ENCODE results near the gene IP6K2. TPM values are rescaled to one million over a fixed set of nuclear protein-coding genes. Genes with fewer than 3 reads are reported as not detected.
A peak's percentile ranks its signal among the peaks of the same experiment; 100 is the strongest.

IP6K2 gene
- total and polyA plus RNA-seq, 2 of the 8 experiments (the other 6 are each of a cell fraction or from before 2014, with no cell fraction given), result 95.8 to 144 TPM

DNA sequence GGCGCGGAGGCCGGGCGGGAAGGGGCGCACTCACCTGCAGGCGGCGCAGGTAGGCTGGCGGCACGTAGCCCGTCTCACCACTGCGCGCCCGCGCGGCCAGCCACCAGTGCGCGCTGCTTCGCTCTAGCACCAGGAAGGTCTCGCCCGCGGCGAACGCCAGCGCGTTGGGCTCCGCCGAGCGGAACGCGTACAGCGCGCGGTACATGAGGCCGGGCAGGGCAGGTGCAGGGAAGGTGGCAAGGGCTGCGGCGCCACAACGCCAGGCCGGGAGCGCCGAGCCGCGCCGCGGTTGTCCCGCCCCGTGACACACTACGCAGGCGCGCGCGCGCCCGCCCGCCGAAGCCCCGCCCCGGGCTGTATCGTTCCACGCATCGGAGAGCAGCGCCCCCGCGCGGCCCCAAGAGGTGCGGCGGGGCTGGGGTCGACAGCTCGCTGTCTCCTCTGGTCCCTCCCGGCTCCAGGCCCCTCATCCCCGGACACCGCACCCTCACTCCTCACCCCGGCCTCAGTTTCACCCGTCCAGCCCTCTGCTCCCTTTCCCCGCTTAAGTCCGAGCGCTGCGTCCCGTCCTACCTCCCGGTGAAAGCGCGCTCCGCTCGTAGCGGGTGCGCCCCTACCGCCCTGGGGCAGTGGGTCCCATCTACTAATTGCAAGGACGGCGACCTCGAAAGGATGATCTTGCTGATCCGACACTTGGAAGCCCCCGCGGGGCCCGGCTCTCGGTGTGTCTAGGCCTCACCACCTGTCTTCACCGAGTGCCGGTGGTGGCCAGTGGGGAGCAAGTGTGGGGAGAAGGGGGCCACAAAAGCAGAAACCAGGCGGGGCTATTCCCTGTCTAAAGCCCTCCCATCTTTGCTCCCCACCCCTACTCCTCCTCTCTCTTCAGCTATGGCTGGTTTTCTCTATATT lies 31.2 kb downstream of the IP6K2 start, which contains the start of gene NCKIPSD (continued):
- peak in 2 of 3 experiments; percentile 77 to 90; a peak in 3 of 4 replicates for TF ChIP-seq CTCF (IDR thresholded peaks at IDR 0.05; ENCODE audit: control extremely low read depth in 1 of 3, insufficient read depth in 1 of 3, low read depth in 1 of 3, low read length in 3 of 3)
- no peak for TF ChIP-seq ZNF274 (IDR thresholded peaks at IDR 0.05; ENCODE audit: borderline replicate concordance, extremely low read depth, low read length)
- TF ChIP-seq NRF1 (IDR thresholded peaks at IDR 0.05; ENCODE audit: low read depth, low read length), result peak; percentile 60
- TF ChIP-seq, protein P1, sequence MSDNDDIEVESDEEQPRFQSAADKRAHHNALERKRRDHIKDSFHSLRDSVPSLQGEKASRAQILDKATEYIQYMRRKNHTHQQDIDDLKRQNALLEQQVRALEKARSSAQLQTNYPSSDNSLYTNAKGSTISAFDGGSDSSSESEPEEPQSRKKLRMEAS (IDR thresholded peaks at IDR 0.05), result peak; percentile 68; the same call in 1 of the 2 replicates
- no peak for TF ChIP-seq JUND (IDR thresholded peaks at IDR 0.05; ENCODE audit: low read length)
- TF ChIP-seq POLR2A (IDR thresholded peaks at IDR 0.05; ENCODE audit: control extremely low read depth in 1 of 2, low read depth in 2 of 2, low read length in 2 of 2), result peak in 1 of 2 experiments; percentile 86; a peak in 2 of 3 replicates
- TF ChIP-seq RFX5 (IDR thresholded peaks at IDR 0.05; ENCODE audit: borderline replicate concordance, low read depth, low read length), result no peak
- TF ChIP-seq RAD21 (IDR thresholded peaks at IDR 0.05 in 1 of 2, conservative IDR thresholded peaks at IDR 0.05 in 1 of 2; ENCODE audit: low read depth in 2 of 2, low read length in 2 of 2), result peak; percentile 49 to 62
- TF ChIP-seq SP4 (IDR thresholded peaks at IDR 0.05; ENCODE audit: low read length), result no peak
- peak; percentile 84 for TF ChIP-seq POLR2AphosphoS5 (IDR thresholded peaks at IDR 0.05; ENCODE audit: low read depth, low read length)
- peak; percentile 71 for TF ChIP-seq TAF1 (IDR thresholded peaks at IDR 0.05; ENCODE audit: low read depth, low read length)
- peak; percentile 100 for TF ChIP-seq RBBP5 (IDR thresholded peaks at IDR 0.05; ENCODE audit: borderline replicate concordance, low read depth, low read length)
- TF ChIP-seq RNF2 (IDR thresholded peaks at IDR 0.05; ENCODE audit: borderline replicate concordance, low read depth, low read length, missing control alignments, poor library complexity, severe bottlenecking), result no peak
- TF ChIP-seq TCF12 (IDR thresholded peaks at IDR 0.05; ENCODE audit: low read depth, low read length), result 0 out of 2 replicates have a peak, but pooled peaks have one; percentile 22
- no peak for TF ChIP-seq GTF2F1 (IDR thresholded peaks at IDR 0.05; ENCODE audit: borderline replicate concordance, low read depth, low read length)
- no peak for TF ChIP-seq EGR1 (IDR thresholded peaks at IDR 0.05; ENCODE audit: borderline replicate concordance, low read depth, low read length)
- TF ChIP-seq TEAD4 (IDR thresholded peaks at IDR 0.05; ENCODE audit: low read depth, low read length), result 0 out of 2 replicates have a peak, but pooled peaks have one; percentile 14
